Activated CD8-positive, alpha-beta memory T cell treated with anti-CD3 and anti-CD28 coated beads, Interleukin-2, amount 50 U/mL, for 24 hours (primary cell): ENCODE measurements around the gene AQR.
"Not testable (repeated sequence)": the region's sequence is repeated elsewhere in the genome, so short reads cannot be mapped to it uniquely, and the experiment has no call there.

Experiments used
- DNase-seq: peaks from one replicate; pipeline ENCODE4 v3.0.0-alpha.2; 2020; ENCODE audit errors: extremely low read depth

The AQR gene

DNA sequence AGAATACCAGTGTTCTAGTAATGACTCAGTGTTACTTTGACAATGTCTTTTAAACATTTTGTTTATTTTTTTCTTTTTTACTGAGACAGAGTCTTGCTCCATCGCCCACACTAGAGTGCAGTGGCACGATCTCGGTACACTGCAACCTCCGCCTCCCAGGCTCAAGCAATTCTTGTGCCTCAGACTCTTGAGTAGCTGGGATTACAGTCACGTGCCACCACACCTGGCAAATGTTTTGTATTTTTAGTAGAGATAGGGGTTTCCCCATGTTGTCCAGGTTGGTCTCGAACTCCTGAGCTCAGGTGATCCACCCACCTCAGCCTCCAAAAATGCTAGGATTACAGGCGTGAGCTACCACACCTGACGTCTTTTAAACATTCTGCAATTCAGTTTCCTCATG, 15.7 kb downstream of the AQR start:
- no peak for DNase-seq

GRCh38 chr15:34952481-34952880, 17.1 kb downstream of the AQR start:
- no peak for DNase-seq

DNA sequence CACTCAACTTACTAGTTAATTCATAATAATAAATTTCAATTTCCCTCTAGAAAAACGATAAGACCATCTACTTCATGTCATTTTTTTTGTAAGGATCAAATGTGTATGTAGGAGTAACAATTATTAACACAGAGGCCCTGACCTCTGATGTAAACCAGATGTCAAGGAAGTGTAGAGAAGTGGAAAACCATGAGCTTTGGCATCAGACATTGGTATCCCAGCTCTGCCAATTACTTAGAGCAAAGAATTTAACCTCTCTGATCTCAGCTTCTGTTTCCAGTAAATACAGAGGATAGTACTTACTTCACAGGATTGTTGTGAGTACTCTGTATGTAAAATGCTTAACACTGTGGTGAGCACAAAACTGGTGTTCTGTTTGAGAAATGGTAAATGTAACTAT, 17.5 kb downstream of the AQR start:
- DNase-seq, result no peak

GRCh38 chr15:34944936-34945335, 24.6 kb downstream of the AQR start:
- DNase-seq, result no peak

DNA sequence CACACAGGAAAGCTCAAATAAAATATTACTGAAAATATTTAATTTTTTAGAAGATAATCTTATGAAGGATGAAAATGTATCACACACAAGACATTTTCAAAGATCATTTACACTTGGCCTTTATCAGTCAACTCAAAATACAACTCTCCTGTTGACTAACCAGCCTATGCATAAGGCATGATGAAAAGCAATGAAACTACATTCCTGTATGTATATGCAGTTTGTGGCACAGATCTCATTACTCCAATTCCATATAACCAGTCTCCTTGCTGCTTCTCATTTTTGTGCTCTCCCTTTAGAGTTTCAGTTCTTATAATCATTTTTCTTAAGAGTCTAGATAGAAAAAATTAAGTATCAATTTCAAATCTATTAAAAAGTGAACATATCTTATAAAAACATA, 25.8 kb downstream of the AQR start:
- DNase-seq, result no peak

GRCh38 chr15:34943264-34943663, 26.3 kb downstream of the AQR start:
- DNase-seq, result not testable (repeated sequence)

DNA sequence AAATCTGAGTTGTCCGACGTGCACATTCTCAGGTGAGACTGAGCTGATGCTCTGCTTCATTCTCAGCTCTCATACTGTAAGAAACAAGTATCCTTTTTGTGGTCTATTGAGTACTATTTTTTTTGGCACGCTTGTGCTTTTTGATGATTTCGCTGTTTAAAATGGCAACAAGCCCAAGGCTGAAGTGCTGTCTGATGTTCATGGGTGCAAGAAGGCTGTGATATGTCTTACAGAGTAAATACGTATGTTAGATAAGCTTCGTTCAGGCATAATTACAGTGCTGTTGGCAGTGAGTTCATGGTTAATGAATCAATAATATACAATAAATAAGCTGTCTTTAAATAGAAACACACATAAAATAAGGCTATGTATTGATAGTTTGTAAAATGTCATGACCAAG, 27.2 kb downstream of the AQR start:
- DNase-seq, result no peak

DNA sequence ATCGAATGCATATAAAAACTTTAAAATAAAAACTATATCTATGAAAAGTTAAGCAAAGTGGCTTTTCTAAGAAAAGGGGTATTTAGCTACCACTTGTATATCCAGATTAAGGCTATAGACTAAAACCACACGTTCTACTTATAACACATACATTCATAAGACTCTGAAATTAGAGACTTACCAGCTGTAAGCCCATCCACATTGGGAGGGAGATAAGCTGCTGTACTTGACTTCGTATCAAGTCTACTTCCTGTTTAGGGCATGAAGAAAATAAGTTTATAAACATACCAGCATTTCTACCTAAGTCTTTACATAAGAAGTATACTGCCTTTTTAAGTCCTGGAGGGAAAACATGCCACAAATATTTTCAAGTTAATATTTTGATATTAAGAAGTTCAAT, 27.7 kb downstream of the AQR start:
- no peak for DNase-seq

DNA sequence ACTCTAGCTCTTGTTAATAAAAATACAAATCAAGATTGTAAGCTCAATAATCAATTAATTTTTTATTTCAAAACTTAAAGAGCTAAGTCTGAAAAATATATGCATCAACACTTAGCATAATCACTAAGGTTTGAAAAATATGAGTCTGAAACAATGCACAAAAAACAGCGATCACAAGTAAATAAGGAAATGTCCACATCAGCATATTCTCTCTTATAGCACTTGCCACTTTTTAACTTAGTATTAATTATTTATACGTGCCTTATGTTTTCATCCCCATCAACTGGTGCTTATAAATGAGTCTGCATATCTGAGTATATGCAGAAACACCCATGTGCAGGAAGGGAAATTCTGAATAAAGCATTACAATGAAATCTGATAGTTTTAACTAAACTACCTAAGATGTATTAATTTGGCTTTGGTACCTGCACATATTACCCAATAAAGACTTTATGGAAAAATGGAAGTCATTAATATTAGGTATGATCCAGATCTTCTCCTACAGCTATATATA, 28.3 kb downstream of the AQR start:
- DNase-seq, result no peak

- DNase-seq, result no peak
Observed at GRCh38 chr15:34933432-34933975, 36.0 kb downstream of the AQR start.

DNA sequence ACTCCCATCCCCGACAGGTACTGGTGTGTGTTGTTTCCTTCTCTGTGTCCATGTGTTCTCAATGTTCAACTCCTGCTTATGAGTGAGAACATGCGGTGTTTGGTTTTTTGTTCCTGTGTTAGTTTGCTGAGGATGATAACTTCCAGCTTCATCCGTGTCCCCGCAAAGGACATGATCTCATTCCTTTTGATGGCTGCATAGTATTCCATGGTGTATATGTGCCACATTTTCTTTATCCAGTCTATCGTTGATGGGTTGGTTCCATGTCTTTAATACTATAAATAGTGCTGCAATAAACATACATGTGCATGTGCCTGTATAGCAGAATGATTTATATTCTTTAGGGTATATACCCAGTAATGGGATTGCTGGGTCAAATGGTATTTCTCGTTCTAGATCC, 41.2 kb downstream of the AQR start:
- DNase-seq, result not testable (repeated sequence)

- DNase-seq, result no peak
Observed at GRCh38 chr15:34927726-34928125, 41.8 kb downstream of the AQR start.

DNA sequence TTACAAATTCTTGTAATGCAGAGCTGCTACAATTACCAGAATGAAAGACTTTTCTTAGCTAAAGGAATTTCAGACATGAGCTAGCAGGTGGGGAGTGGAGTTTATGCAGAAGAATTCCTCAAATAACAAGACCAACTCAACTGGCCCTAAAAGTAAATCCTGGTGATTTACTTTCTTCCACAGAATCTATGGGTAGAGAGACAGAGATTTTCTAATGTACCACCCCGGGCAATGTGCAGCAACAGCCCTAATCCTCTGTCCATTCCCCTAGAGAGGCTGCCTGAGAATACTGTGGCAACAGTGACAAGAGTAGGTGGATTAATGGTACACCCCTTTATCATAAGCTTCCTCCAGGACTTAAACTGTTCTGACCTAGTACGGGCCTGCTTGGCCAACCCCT, 55.2 kb downstream of the AQR start:
- no peak for DNase-seq

- DNase-seq, result no peak
Observed at GRCh38 chr15:34905047-34905446, 64.5 kb downstream of the AQR start.

DNA sequence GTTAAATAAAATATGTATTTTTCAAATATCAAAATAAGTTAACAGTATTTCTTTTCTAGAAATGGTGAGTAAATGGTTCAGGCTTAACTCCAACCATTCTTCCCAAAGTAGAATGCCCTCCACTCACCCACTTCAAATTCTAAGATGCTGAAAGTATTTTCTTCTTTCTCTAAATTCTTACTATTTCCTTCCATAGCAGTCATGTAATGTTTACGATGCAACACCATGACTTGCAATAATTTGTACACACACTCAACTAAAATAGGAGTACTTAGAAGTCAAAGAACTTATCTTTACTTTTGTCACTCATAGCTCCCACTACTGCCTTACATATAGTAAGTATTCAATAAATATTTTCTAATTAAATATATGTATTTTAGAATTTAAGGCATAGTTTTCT, 65.0 kb downstream of the AQR start:
- no peak for DNase-seq

- DNase-seq, result no peak
Observed at GRCh38 chr15:34900748-34901147, 68.8 kb downstream of the AQR start.

DNA sequence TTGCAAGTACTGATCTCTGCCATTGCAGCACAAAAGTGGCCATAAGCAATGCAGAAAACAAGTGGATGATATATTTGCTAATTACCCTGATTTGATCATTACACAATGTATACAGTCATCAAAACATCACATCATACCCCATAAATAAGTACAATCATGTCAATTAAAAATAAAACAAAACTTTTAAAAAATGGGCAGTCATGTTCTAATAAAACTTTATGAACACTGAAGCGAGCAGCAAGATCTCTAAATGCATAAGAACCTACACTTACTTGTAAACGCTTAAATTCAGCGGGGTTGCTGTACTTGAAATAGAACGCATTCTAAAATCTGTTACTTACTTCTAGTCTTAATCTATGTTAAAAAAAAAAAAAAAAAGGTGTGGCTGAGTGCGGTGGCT, 73.4 kb downstream of the AQR start:
- no peak for DNase-seq

- DNase-seq, result no peak
Observed at GRCh38 chr15:34893967-34894366, 75.6 kb downstream of the AQR start.

GRCh38 chr15:34892963-34893591, 76.5 kb downstream of the AQR start:
- DNase-seq, result no peak

DNA sequence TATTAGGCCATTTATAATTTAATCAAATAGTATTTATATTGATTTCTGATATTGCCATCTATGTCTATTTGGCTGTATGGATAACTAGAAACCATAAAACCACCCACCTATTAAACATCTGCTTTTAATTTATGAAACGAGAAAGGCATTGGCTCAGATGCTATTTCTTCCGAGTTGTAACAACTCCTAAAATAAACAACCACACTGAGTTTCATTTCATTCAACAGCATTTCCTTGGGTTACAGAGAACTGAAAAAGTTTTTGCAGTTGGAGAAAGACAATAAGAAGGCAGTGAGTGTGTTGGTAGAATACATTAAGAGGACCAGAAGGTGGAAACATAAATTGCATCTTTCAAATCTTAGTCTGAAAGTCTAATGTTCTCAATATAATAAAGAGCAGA, 79.1 kb downstream of the AQR start:
- no peak for DNase-seq

DNA sequence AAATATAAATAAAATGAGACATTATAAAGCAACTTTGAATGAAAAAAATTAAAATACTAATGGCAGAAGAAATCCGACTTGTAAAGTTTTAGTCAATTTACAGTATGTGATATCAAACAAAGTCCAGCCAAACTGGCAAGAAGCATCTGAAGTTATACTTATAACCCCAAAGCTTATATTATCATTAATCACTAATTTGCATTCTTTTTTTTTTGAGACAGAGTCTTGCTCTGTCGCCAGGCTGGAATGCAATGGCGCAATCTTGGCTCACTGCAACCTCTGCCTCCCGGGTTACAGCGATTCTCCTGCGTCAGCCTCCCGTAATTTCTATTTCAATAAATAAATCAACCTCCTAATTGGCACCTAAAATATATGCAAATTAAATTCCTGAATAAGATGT, 80.1 kb downstream of the AQR start:
- no peak for DNase-seq

DNA sequence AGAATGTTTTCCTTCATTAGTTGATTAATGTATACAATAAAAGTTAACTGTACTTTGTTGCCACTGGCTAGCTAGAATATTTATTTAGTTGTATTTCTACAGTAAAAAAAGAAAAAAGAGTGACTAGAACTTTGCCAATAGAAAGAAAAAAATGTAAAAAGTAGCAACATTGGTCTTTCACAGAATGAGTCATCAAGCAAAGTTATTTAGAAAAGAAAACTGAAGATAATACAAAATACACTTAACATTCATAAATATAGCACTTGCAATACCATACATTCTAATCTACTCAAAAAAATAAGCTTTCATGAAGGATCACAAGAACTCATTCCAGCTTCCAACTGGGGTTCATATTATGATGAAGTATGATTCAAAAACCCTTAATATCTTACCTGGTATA, 83.4 kb downstream of the AQR start:
- DNase-seq, result no peak

DNA sequence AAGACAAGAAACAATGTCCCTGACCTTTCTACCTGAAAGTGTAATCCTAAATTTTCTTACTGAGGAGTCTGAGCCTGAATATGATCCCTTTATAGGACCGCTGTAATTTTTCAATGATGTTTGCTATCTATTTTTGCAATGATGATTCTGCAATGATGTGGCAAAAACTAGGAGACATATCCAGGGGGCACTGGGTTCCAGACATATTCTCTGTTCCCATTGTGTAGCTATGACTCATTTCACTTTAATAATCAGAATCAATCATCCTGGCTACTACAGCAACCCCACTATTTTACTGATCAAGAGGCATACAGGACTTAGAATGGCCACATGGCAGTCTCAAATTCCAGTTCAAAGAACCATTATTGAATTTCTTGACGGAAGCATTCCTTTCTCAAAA, 85.9 kb downstream of the AQR start:
- DNase-seq, result no peak

- no peak for DNase-seq
Observed at GRCh38 chr15:34883042-34883441, 86.5 kb downstream of the AQR start.
